SK-N-SH treated with all-trans-retinoic acid at 6 μM for 48 hours (cell line): ENCODE measurements around the gene NDOR1.

Experiments
- RARB ChIP-seq: fragments of 250-450 bp; sonication (Bioruptor Pico); IDR thresholded peaks from 2 replicates; pipeline ENCODE4 v1.8.0; 2021; ENCODE audit warnings: mild to moderate bottlenecking, moderate library complexity
- TF ChIP-seq, protein P1 (sequence below): fragments of 250-450 bp; sonication (Bioruptor Pico); IDR thresholded peaks from 2 replicates; pipeline ENCODE4 v1.8.0; 2021; ENCODE audit warnings: low read depth, mild to moderate bottlenecking, moderate library complexity, borderline replicate concordance

DNA sequence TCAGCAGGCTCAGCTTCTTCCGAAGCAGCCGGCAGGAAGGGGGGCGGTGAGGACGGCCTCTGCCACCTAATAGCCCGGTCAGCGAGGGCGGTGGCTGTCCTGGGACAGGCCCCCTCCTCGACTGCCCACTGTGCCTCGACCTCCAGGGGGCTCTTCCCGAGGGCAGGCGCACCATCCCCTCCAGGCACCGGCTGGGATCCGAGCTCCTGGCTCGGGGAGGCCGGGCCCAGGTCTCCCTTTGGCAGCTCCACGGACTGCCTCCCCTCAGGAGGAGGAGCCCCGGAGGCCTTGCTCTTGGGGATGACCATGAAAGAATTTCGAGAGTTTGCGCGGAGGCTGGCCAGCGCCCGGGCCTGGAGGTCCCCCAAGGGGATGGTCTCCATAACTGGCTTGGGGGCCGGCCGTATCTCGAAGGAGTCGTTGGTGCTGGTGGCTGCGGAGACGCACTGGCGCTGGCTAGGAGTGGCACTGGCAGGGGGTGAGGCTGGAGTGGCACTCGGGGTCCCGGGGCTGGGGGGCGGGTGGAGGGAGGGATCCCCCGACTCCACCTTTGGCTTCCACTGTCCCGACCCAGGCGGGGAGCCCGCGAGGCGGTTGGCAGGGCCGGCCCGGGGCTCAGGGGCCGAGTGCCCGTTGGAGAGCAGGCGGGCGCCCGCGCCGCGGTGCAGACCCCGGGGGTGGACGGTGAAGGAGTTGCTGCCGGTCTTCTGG, 5.9 kb upstream of the NDOR1 start:
- TF ChIP-seq, protein P1, sequence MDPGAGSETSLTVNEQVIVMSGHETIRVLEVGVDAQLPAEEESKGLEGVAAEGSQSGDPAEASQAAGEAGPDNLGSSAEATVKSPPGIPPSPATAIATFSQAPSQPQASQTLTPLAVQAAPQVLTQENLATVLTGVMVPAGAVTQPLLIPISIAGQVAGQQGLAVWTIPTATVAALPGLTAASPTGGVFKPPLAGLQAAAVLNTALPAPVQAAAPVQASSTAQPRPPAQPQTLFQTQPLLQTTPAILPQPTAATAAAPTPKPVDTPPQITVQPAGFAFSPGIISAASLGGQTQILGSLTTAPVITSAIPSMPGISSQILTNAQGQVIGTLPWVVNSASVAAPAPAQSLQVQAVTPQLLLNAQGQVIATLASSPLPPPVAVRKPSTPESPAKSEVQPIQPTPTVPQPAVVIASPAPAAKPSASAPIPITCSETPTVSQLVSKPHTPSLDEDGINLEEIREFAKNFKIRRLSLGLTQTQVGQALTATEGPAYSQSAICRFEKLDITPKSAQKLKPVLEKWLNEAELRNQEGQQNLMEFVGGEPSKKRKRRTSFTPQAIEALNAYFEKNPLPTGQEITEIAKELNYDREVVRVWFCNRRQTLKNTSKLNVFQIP: no peak
- no peak for TF ChIP-seq RARB (CRISPR knock-in tag)
